ENCODE data around the gene TUBB4A. TPM values are rescaled to one million over a fixed set of nuclear protein-coding genes. Genes with fewer than 3 reads are reported as not detected.

The TUBB4A gene
- total RNA-seq, 1 experiment from 2014 or later = not detected

DNA sequence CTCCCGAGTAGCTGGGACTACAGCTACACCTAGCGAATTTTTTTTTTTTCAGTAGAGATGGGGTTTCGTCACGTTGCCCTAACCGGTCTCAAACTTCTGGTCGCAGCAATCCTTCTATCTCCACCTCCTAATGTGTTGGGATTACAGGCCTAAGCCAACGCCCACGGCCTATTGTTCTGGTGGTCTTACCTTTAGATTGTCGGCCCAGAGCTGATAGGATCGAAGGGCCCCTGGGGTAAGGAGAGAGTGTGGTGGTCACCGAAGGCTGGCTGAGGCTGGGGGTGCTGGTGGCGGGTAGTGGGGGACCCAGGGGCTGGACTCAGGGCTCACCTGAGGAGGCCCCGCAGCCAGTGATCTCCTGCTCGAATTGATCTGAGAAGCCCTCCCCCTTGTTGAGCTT, 31.0 kb downstream of the TUBB4A start:
- no TSS peak for BruUV-seq (replicated peaks)
- Mint-ChIP-seq H3K9me3 (ENCODE audit: unreplicated experiment) (no peaks in the 10 kb centered on the region), H3K27ac (ENCODE audit: low read depth, unreplicated experiment) (no peak overlapping the region), H3K4me3 (ENCODE audit: unreplicated experiment) (no peak overlapping the region), H3K27me3 (ENCODE audit: insufficient read depth, unreplicated experiment) (no peaks in the 10 kb centered on the region), H3K36me3 (ENCODE audit: insufficient read depth, unreplicated experiment) (peaks cover 6% of the 10 kb centered on the region), H3K4me1 (ENCODE audit: insufficient read depth, unreplicated experiment) (no peaks in the 10 kb centered on the region)
- no peak for TF ChIP-seq CTCF (IDR thresholded peaks at IDR 0.05; ENCODE audit: unreplicated experiment)
- CTCF ChIA-PET = no interaction called here
- no peak for DNase-seq (ENCODE audit: unreplicated experiment)
- POLR2A ChIA-PET = no interaction called here
- intact Hi-C loops (cut with micrococcal nuclease) = no loop called here

DNA sequence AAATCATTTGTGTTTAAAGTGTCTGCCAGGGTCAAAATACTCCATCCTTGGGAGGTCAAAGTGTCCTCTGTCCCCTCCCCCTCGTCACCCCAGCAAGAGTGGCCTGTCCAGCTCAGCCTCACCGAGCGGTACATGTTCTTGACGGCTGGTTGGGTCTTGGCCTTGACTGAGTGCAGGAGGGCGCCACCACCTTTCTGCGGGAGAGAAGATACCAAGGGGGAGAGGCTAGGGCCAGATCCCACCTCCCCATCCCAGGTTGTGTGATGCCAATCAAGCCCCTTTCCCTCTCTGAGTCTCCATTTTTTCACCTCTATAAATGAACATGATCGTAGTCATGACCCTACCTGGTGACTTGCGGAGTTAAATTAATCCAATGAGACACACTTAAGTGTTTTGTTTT, 31.9 kb downstream of the TUBB4A start:
- Mint-ChIP-seq H3K4me1 (ENCODE audit: insufficient read depth, unreplicated experiment) (no peaks in the 10 kb centered on the region), H3K4me3 (ENCODE audit: unreplicated experiment) (no peak overlapping the region), H3K9me3 (ENCODE audit: unreplicated experiment) (no peaks in the 10 kb centered on the region), H3K27me3 (ENCODE audit: insufficient read depth, unreplicated experiment) (no peaks in the 10 kb centered on the region), H3K36me3 (ENCODE audit: insufficient read depth, unreplicated experiment) (peaks cover 12% of the 10 kb centered on the region), H3K27ac (ENCODE audit: low read depth, unreplicated experiment) (no peak overlapping the region)
- TF ChIP-seq CTCF (IDR thresholded peaks at IDR 0.05; ENCODE audit: unreplicated experiment) = no peak
- POLR2A ChIA-PET = interaction anchor here (0.5 kb wide), 1 partner anchor 344 kb away, joined by 3 read pairs; no protein-coding TSS in a partner anchor
- no TSS peak for BruUV-seq (replicated peaks)
- intact Hi-C loops (cut with micrococcal nuclease) = no loop called here
- DNase-seq (ENCODE audit: unreplicated experiment) = no peak
- CTCF ChIA-PET = interaction anchor here (0.6 kb wide), 1 partner anchor 1624 kb away, joined by 3 read pairs; no protein-coding TSS in a partner anchor

GRCh38 chr19:6467384-6467783, 34.7 kb downstream of the TUBB4A start:
- no peak for DNase-seq (ENCODE audit: unreplicated experiment)
- peaks cover 16% of the 10 kb centered on the region for H3K36me3 Mint-ChIP-seq (ENCODE audit: insufficient read depth, unreplicated experiment)
- BruUV-seq (replicated peaks) = no TSS peak
- no peaks in the 10 kb centered on the region for H3K9me3 Mint-ChIP-seq (ENCODE audit: unreplicated experiment)
- H3K4me3 Mint-ChIP-seq (ENCODE audit: unreplicated experiment) = no peak overlapping the region
- ChIA-PET POLR2A (no interaction called here), CTCF (no interaction called here)
- intact Hi-C loops (cut with micrococcal nuclease) = no loop called here
- H3K4me1 Mint-ChIP-seq (ENCODE audit: insufficient read depth, unreplicated experiment) = peaks cover 7% of the 10 kb centered on the region
- TF ChIP-seq CTCF (IDR thresholded peaks at IDR 0.05; ENCODE audit: unreplicated experiment) = no peak
- no peak overlapping the region for H3K27ac Mint-ChIP-seq (ENCODE audit: low read depth, unreplicated experiment)
- no peaks in the 10 kb centered on the region for H3K27me3 Mint-ChIP-seq (ENCODE audit: insufficient read depth, unreplicated experiment)

- no peak overlapping the region for H3K4me3 Mint-ChIP-seq (ENCODE audit: unreplicated experiment)
- no peaks in the 10 kb centered on the region for H3K9me3 Mint-ChIP-seq (ENCODE audit: unreplicated experiment)
- peaks cover 11% of the 10 kb centered on the region for H3K4me1 Mint-ChIP-seq (ENCODE audit: insufficient read depth, unreplicated experiment)
- POLR2A ChIA-PET = no interaction called here
- no peak overlapping the region for H3K27ac Mint-ChIP-seq (ENCODE audit: low read depth, unreplicated experiment)
- H3K36me3 Mint-ChIP-seq (ENCODE audit: insufficient read depth, unreplicated experiment) = peaks cover 16% of the 10 kb centered on the region
- CTCF ChIA-PET = interaction anchor here (0.8 kb wide), 1 partner anchor 125 kb away, joined by 3 read pairs; no protein-coding TSS in a partner anchor
- H3K27me3 Mint-ChIP-seq (ENCODE audit: insufficient read depth, unreplicated experiment) = no peaks in the 10 kb centered on the region
- TF ChIP-seq CTCF (IDR thresholded peaks at IDR 0.05; ENCODE audit: unreplicated experiment) = no peak
- DNase-seq (ENCODE audit: unreplicated experiment) = no peak
- BruUV-seq (replicated peaks) = no TSS peak
- intact Hi-C loops (cut with micrococcal nuclease) = no loop called here
Observed at GRCh38 chr19:6466526-6467248, 35.4 kb downstream of the TUBB4A start.

Data from MCF 10A (cell line).